Liver (tissue), 9 donors: Measurements from ENCODE around the gene IRS1. TPM values are rescaled to one million over a fixed set of nuclear protein-coding genes. Genes with fewer than 3 reads are reported as not detected.
"Not testable (repeated sequence)": the region's sequence is repeated elsewhere in the genome, so short reads cannot be mapped to it uniquely, and the experiment has no call there.

Experiments
- DNase-seq: peaks from one replicate; pipeline ENCODE4 v3.0.0-alpha.2; 2017; ENCODE audit warnings: low spot score
- H3K27ac ChIP-seq, 2 donors: one replicate each; pipeline ENCODE4 v1.7.0; 2013; ENCODE audit warnings: inconsistent platforms in 2 of 2, low read length in 2 of 2, control low read depth in 1 of 2, low read depth in 1 of 2, mild to moderate bottlenecking in 1 of 2
- H3K27me3 ChIP-seq, 4 donors: one replicate each; pipeline versions ENCODE4 v1.6.1 to v1.7.0; 2013; ENCODE audit warnings: low read length in 3 of 4, inconsistent platforms in 1 of 4, mild to moderate bottlenecking in 1 of 4, moderate library complexity in 1 of 4; ENCODE audit not compliant: control insufficient read depth in 4 of 4, insufficient read depth in 4 of 4
- H3K36me3 ChIP-seq, 4 donors: one replicate each; pipeline versions ENCODE4 v1.6.1 to v1.7.0; 2013; ENCODE audit warnings: low read length in 3 of 4, mild to moderate bottlenecking in 3 of 4, low read depth in 1 of 4, moderate library complexity in 1 of 4; ENCODE audit not compliant: control insufficient read depth in 4 of 4, insufficient read depth in 3 of 4
- H3K4me1 ChIP-seq, 4 donors: one replicate each; pipeline versions ENCODE4 v1.6.1 to v1.7.0; 2013; ENCODE audit warnings: low read length in 3 of 4, mild to moderate bottlenecking in 3 of 4, moderate library complexity in 1 of 4; ENCODE audit not compliant: control insufficient read depth in 4 of 4, insufficient read depth in 4 of 4
- H3K4me3 ChIP-seq, 3 donors: one replicate each; pipeline versions ENCODE4 v1.6.1 to v1.7.0; 2013; ENCODE audit warnings: low read length in 3 of 3, control low read depth in 1 of 3, low read depth in 1 of 3, mild to moderate bottlenecking in 1 of 3
- H3K9ac ChIP-seq, 2 donors: one replicate each; pipeline ENCODE4 v1.7.0; 2013; ENCODE audit warnings: low read length in 2 of 2, mild to moderate bottlenecking in 2 of 2, moderate library complexity in 2 of 2, control low read depth in 1 of 2, low read depth in 1 of 2
- H3K9me3 ChIP-seq, 4 donors: one replicate each; pipeline versions ENCODE4 v1.6.1 to v1.7.0; 2013; ENCODE audit warnings: low read length in 3 of 4; ENCODE audit not compliant: control insufficient read depth in 4 of 4
- FOXA1 ChIP-seq: IDR thresholded peaks from 2 replicates; pipeline ENCODE4 v1.6.1; 2016; ENCODE audit warnings: antibody characterized with exemption
- GABPA ChIP-seq, 2 donors: IDR thresholded peaks in 1 of 2; conservative IDR thresholded peaks in 1 of 2; 2 replicates each; pipeline ENCODE4 v1.6.1; 2016; ENCODE audit warnings: antibody characterized with exemption in 2 of 2, mild to moderate bottlenecking in 1 of 2, moderate library complexity in 1 of 2
- HNF4A ChIP-seq, 2 donors: conservative IDR thresholded peaks; 2 replicates each; pipeline ENCODE4 v1.6.1; 2016; ENCODE audit warnings: antibody characterized with exemption in 2 of 2, mild to moderate bottlenecking in 2 of 2
- HNF4G ChIP-seq: IDR thresholded peaks from 2 replicates; pipeline ENCODE4 v1.6.1; 2016; ENCODE audit warnings: antibody characterized with exemption
- JUND ChIP-seq, 2 donors: IDR thresholded peaks; 2 replicates each; pipeline ENCODE4 v1.6.1; 2016; ENCODE audit warnings: antibody characterized with exemption in 2 of 2
- RAD21 ChIP-seq, 2 donors: IDR thresholded peaks; 2 replicates each; pipeline ENCODE4 v1.6.1; 2016; ENCODE audit warnings: antibody characterized with exemption in 2 of 2, mild to moderate bottlenecking in 2 of 2
- RXRA ChIP-seq, 2 donors: IDR thresholded peaks; 2 replicates each; pipeline ENCODE4 v1.6.1; 2017 to 2018; ENCODE audit warnings: antibody characterized with exemption in 2 of 2, mild to moderate bottlenecking in 1 of 2
- TAF1 ChIP-seq: conservative IDR thresholded peaks from 2 replicates; pipeline ENCODE4 v1.6.1; 2016; ENCODE audit warnings: antibody characterized with exemption, mild to moderate bottlenecking
- YY1 ChIP-seq: IDR thresholded peaks from 2 replicates; pipeline ENCODE4 v1.6.1; 2016; ENCODE audit warnings: antibody characterized with exemption, mild to moderate bottlenecking
- WGBS: extraction: QIAGEN DNeasy Blood & Tissue Kit; methylation state at CpG from one replicate; pipeline ENCODE4 v1.1.7; 2013; 5-methylcytosine and 5-hydroxymethylcytosine counted together
- polyA plus RNA-seq, 2 donors: library from polyadenylated mRNA; stranded (reverse) in 1 of 2; unstranded in 1 of 2; fragments of 200-250 nt in 1 of 2; fragments of >200 nt in 1 of 2; fragmentation: Nextera tagmentation in 1 of 2; extraction: Ambion mirVana in 1 of 2; gene quantifications; one replicate each; pipeline versions ENCODE4 v1.2.1 to v1.2.3, GENCODE V29; 2013 to 2015
- total RNA-seq, 2 donors: library from RNA; depleted of rRNA; stranded (reverse); fragments of >200 nt; gene quantifications; one replicate each; pipeline ENCODE4 v1.2.3, GENCODE V29; 2014
- TF ChIP-seq, protein P1 (sequence below): IDR thresholded peaks from 2 replicates; pipeline ENCODE4 v1.6.1; 2016; ENCODE audit warnings: antibody characterized with exemption
- TF ChIP-seq, protein P2 (sequence below): IDR thresholded peaks from 2 replicates; pipeline ENCODE4 v1.6.1; 2016; ENCODE audit warnings: antibody characterized with exemption, mild to moderate bottlenecking
- TF ChIP-seq, protein P3 (sequence below): fragments of 150-350 bp; IDR thresholded peaks from 2 replicates; pipeline ENCODE4 v1.5.1; 2017; ENCODE audit warnings: improper control_type of control experiment, low read depth, low read length; ENCODE audit not compliant: missing input control
- donor health status: healthy.
- donor health status: healthy.
- donor health status: healthy.
- donor health status: healthy.
- donor health status: healthy.

The IRS1 gene
- total and polyA plus RNA-seq, 4 donors: 7.4 to 11.6 (median 8.6) TPM

DNA sequence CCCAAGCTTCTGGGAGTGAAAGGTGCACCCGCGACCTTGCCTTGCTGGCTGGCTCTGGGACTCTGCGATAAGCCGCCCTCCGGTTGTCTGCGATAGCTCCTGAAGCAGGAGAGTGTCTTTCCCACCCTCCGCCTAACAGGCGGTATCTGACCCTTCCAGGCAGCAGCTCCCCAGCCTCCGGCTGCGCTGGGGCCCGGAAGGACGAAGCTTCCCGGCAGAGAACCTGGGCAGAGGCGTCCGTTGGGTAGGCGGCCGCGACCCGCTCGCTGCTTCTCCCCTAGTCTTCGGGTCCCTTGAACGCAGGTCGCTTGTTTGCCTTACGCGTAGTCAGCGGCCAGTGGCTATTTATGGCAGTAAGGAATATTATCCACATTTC lies 35.8 kb upstream of the IRS1 start (continued):
- TF ChIP-seq JUND (IDR thresholded peaks at IDR 0.05): no peak

DNA sequence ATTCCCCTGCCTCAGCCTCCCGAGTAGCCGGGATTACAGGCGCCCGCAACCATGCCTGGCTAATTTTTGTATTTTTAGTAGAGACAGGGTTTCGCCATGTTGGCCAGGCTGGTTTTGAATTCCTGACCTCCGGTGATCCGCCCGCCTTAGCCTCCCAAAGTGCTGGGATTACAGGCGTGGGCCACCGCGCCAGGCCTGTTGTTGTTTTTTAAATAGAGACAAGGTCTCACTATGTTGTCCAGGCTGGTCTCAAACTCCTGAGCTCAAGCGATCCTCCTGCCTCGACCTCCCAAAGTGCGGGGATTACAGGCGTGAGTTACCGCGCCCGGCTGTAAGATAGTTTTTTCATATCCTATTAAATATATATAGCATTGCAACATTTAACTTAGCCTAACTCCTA lies 35.3 kb upstream of the IRS1 start:
- H3K9me3 ChIP-seq, H3K27ac ChIP-seq, H3K27me3 ChIP-seq, DNase-seq, H3K36me3 ChIP-seq: not testable (repeated sequence)
- H3K4me3 ChIP-seq: peak overlapping the region; percentile 76 to 87 (median 77)
- H3K9ac ChIP-seq: peak overlapping the region in 1 of 2 donors; percentile 77
- WGBS: 93% methylated on average over 18 of the region's 18 CpGs
- peaks cover 4 to 18% (median 9%) of the 10 kb centered on the region in 4 donors for H3K4me1 ChIP-seq

DNA sequence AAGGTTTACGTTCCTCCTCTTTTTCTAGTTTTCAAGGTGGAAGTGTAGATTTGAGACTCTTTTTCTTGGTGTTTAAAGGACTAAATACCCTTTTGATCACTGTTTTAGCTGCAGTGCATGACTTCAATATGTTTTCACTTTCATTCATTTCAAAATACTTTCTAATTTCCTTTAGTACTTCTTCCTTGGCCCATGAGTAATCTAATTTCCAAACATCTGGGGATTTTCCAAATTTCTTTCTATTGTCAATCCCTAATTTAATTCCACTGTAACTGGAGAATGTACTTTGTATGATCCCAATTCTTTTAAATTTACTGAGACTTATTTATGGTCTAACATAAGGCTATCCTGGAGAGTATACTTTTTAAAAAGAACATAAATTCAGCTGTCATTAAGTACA lies 32.4 kb upstream of the IRS1 start:
- DNase-seq: no peak
- Histone ChIP-seq H3K27me3 (no peaks in the 10 kb centered on the region), H3K4me1 (peaks cover 0 to 11% (median 6%) of the 10 kb centered on the region in 4 donors), H3K27ac (no peak overlapping the region), H3K9me3 (no peaks in the 10 kb centered on the region), H3K36me3 (no peaks in the 10 kb centered on the region), H3K9ac (no peak overlapping the region), H3K4me3 (no peak overlapping the region)
- WGBS: 97% methylated on average over 1 of the region's 1 CpG
- TF ChIP-seq TAF1: no peak
- no peak for TF ChIP-seq RAD21 (IDR thresholded peaks at IDR 0.05)
- TF ChIP-seq HNF4A (conservative IDR thresholded peaks at IDR 0.05): no peak
- no peak for TF ChIP-seq GABPA (IDR thresholded peaks at IDR 0.05 in 1 of 2, conservative IDR thresholded peaks at IDR 0.05 in 1 of 2)
- TF ChIP-seq, protein P1, sequence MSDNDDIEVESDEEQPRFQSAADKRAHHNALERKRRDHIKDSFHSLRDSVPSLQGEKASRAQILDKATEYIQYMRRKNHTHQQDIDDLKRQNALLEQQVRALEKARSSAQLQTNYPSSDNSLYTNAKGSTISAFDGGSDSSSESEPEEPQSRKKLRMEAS: no peak
- TF ChIP-seq FOXA1: no peak

DNA sequence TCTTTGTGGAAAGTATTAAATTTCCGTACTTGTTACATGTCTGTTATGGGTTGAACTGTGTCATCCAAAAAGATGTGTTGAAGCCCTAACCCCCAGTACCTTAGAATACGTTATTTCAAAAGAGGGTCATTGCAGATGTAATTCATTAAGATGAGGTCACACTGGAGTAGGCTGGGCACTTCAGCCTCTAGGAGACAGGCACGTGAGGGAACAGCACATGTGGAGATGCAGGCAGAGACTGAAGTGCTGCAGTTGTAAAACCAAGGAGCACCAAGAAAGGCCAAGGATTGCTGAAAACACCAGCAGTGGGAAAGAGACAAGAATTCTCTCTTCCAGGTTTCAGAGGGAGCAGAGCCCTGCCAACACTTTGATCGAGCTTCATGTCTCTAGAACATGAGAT lies 31.6 kb upstream of the IRS1 start:
- 96% methylated on average over 4 of the region's 4 CpGs for WGBS
- DNase-seq: no peak

More for the DNA sequence above, 31.6 kb upstream of the IRS1 start:
- no peak overlapping the region for H3K27ac ChIP-seq
- H3K9me3 ChIP-seq: no peaks in the 10 kb centered on the region
- TF ChIP-seq TAF1: no peak
- TF ChIP-seq, protein P2, sequence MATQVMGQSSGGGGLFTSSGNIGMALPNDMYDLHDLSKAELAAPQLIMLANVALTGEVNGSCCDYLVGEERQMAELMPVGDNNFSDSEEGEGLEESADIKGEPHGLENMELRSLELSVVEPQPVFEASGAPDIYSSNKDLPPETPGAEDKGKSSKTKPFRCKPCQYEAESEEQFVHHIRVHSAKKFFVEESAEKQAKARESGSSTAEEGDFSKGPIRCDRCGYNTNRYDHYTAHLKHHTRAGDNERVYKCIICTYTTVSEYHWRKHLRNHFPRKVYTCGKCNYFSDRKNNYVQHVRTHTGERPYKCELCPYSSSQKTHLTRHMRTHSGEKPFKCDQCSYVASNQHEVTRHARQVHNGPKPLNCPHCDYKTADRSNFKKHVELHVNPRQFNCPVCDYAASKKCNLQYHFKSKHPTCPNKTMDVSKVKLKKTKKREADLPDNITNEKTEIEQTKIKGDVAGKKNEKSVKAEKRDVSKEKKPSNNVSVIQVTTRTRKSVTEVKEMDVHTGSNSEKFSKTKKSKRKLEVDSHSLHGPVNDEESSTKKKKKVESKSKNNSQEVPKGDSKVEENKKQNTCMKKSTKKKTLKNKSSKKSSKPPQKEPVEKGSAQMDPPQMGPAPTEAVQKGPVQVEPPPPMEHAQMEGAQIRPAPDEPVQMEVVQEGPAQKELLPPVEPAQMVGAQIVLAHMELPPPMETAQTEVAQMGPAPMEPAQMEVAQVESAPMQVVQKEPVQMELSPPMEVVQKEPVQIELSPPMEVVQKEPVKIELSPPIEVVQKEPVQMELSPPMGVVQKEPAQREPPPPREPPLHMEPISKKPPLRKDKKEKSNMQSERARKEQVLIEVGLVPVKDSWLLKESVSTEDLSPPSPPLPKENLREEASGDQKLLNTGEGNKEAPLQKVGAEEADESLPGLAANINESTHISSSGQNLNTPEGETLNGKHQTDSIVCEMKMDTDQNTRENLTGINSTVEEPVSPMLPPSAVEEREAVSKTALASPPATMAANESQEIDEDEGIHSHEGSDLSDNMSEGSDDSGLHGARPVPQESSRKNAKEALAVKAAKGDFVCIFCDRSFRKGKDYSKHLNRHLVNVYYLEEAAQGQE: no peak
- TF ChIP-seq, protein P3, sequence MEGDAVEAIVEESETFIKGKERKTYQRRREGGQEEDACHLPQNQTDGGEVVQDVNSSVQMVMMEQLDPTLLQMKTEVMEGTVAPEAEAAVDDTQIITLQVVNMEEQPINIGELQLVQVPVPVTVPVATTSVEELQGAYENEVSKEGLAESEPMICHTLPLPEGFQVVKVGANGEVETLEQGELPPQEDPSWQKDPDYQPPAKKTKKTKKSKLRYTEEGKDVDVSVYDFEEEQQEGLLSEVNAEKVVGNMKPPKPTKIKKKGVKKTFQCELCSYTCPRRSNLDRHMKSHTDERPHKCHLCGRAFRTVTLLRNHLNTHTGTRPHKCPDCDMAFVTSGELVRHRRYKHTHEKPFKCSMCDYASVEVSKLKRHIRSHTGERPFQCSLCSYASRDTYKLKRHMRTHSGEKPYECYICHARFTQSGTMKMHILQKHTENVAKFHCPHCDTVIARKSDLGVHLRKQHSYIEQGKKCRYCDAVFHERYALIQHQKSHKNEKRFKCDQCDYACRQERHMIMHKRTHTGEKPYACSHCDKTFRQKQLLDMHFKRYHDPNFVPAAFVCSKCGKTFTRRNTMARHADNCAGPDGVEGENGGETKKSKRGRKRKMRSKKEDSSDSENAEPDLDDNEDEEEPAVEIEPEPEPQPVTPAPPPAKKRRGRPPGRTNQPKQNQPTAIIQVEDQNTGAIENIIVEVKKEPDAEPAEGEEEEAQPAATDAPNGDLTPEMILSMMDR: no peak
- TF ChIP-seq, protein P1: no peak
- TF ChIP-seq RAD21 (IDR thresholded peaks at IDR 0.05): no peak
- TF ChIP-seq HNF4G: no peak
- TF ChIP-seq GABPA (IDR thresholded peaks at IDR 0.05 in 1 of 2, conservative IDR thresholded peaks at IDR 0.05 in 1 of 2): no peak
- no peak for TF ChIP-seq RXRA (IDR thresholded peaks at IDR 0.05)
- TF ChIP-seq YY1: no peak
- peaks cover 0 to 8% (median 1%) of the 10 kb centered on the region in 4 donors for H3K4me1 ChIP-seq
- no peak overlapping the region for H3K4me3 ChIP-seq
- H3K9ac ChIP-seq: no peak overlapping the region
- H3K36me3 ChIP-seq: no peaks in the 10 kb centered on the region
- no peaks in the 10 kb centered on the region for H3K27me3 ChIP-seq
